SIG-M5 (cell line): ENCODE data around the gene BNIPL.

Experiments used
- DNase-seq: peaks from one replicate; lab custom pipeline; 2025; lab: John Stamatoyannopoulos, UW

BNIPL gene

GRCh38 chr1:151009674-151010345, 26.6 kb upstream of the BNIPL start:
- no peak for DNase-seq

DNA sequence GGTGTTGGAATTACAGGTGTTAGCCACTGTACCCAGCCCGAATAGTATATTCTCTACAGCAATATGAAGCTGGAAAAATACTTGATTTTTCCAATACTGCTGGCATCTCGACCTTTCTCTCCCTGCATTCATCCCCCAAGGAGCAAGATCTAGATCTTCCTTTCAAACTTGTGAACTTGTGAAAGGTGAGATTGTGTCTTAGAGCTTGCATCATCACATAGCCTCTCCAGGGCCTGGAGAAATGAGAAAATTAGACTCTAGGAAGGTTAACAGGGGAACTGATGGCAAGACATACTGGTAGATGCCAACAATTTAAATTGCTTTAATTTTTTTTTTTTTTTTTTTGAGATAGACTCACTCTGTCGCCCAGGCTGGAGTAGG, 26.1 kb upstream of the BNIPL start:
- DNase-seq, result no peak

DNA sequence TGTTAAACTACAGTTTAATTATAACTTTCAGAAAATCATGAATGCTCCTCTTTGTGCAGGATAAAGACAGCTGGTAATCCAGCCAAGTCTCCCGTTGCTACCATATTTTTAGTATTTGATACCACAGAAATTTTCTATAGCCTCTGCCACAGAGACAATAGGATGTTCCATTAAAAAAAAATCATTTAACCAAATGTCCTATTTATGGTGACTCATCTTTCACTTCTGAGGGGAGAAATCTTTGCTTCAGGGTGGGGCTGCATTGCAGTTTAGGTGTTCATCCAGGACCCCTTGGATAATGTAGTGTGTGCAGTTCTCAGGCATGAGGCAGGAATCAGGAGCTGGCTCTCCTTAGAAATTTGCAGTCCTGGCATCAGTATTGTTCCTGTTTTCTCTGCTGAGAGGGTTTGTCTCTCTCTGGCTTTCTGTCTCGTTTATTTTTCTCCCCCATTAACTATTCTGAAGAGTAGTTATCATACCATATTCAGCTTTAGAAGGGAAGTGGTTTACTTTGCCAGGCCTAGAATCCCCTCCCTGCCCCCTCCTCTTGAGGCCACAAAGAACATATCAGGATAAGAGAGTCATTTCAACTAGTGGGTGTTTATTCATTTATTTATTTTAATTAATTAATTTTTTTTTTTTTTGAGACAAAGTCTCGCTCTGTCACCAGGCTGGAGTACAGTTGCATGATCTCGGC, 25.1 kb upstream of the BNIPL start:
- no peak for DNase-seq

GRCh38 chr1:151012684-151013471, 23.5 kb upstream of the BNIPL start:
- no peak for DNase-seq

- no peak for DNase-seq
Measured at GRCh38 chr1:151013518-151013917, 22.9 kb upstream of the BNIPL start.

DNA sequence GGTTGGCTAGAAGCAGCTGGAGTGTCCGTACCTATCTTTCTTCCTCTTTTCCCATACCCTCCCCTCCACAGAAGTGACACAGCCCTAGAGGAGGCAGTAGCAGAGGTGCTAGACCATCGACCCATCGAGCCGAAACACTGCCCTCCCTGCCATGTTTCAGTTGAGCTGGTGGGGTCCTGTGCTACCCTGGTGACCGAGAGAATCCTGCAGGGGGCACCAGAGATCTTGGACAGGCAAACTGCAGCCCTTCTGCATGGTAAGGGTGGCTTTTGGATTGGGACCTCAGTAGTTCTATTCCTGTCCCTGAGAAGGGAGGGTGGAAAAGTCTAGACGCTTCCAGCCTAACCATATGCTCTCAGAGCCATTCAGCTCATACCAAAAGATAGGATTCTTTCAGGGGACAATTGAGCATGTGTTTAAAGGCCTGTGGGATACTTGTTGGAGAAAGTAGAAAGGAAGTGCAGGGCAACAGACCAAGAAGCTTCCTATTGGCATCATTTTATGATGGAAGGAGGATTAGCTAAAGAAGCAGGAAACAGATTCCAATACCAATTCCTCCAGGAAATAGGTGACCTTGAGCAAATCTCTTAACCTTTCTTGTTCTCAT, 11.7 kb upstream of the BNIPL start:
- DNase-seq, result no peak

DNA sequence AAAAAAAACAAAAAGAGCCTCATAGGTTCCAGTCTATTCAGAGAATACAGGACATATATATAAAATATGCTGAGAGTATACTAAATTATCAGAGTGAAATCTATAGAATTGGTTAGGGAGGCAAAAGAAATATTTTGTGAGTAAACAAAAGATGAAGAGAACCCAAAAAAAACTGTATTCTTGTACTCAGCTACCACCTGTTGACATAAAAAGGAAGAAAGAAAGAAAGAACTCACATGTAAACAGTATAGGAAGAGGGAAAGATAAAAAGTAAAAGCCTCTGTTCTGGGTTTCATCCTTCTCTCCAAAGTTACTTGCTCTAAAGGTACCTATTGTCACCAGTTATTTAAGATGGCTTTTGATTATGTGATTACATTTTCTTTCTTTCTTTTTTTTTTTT, 9.9 kb upstream of the BNIPL start:
- no peak for DNase-seq

DNA sequence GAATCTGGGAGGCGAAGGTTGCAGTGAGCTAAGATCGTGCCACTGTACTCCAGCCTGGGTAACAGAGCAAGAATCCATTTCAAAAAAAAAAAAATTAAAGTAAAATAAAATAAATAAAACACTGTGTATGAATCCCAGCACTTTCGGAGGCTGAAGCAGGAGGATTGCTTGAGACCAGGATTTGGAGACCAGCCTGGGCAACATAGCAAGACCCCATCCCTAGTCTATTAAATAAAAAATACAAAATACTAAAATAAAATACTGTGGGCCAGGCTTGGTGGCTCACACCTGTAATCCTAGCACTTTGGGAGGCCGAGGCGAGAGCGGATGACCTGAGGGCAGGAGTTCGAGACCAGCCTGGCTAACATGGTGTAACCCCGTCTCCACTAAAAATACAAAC, 4.2 kb upstream of the BNIPL start:
- DNase-seq, result no peak

DNA sequence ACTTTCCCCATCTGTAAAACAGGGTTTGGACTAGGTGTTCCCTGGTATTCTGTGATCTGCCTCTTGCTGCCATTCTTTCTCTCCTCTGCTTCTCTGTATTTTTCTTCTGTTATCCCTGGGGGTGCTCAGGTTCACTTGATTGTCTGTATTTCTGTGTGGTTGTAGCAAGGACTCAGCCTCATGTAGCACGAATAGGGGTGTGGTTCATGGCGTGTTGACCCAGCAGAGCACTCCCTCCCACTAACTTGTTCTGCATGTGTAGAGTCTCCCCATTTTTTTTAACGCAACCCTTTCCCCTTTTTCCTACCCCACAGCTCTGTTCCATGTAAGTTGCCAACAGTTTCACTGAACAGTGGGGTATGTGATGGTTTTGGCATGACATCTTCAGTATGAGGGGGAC, 1.2 kb upstream of the BNIPL start:
- no peak for DNase-seq

DNA sequence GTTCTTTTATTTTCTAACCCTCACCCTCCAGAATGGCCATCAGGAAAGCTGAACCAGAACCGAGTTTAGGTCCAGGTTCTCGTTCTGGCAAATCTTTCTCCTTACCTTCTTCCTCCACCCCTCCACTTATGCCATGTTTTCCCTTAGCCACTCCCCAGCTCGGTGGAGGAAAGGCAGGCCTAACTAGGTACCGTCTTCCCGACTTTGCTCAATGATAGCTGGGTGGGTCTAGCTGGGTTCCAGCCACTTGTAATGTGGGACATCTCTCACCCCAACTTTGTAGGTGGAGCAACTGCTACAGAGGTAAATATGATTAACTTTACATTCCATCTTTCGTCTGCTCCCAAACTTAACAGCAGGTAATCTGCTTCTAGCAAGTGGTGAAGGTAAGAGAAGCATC, 646 bp downstream of the BNIPL start:
- DNase-seq, result no peak

DNA sequence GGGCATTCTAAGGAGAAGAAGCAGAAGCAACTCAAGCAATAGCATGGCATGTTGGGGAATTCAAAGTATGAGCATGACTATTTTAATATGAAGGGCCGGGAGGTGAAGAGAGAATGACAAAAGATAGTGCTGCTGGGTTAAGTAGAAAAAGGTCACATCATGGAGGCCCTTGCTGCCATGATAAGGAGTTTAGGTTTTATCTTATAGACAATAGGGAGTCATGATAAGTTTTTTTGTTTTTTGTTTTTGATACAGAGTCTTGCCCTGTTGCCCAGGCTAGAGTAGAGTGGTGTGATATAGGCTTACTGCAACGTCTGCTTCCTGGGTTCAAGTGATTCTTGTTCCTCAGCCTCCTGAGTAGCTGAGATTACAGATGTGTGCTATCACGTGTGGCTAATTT, 3.1 kb downstream of the BNIPL start:
- no peak for DNase-seq

DNA sequence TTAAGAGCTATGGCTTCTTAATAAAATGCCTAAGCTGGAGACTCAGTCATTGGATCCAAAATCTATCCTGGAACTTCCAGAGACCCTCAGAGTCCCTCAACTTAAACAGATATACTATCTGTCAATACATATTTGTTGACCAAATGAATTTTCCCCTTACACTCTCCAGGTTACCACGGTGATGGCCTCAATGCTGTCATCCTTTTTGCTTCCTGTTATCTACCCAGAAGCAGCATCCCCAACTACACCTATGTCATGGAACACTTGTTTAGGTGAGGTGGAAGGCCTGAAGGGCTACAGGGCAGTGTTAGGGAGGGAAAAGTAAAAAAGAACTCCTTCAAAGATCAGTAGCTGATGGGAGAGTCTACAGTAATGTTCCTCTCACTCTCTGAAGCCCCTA, 6.8 kb downstream of the BNIPL start:
- DNase-seq, result no peak

GRCh38 chr1:151047591-151047924, 11.2 kb downstream of the BNIPL start, which contains the start of gene C1orf56:
TSS of gene C1orf56 (plus strand) at chr1:151047751. CDS start at chr1:151047848, 97 bp downstream.
- DNase-seq, result no peak

DNA sequence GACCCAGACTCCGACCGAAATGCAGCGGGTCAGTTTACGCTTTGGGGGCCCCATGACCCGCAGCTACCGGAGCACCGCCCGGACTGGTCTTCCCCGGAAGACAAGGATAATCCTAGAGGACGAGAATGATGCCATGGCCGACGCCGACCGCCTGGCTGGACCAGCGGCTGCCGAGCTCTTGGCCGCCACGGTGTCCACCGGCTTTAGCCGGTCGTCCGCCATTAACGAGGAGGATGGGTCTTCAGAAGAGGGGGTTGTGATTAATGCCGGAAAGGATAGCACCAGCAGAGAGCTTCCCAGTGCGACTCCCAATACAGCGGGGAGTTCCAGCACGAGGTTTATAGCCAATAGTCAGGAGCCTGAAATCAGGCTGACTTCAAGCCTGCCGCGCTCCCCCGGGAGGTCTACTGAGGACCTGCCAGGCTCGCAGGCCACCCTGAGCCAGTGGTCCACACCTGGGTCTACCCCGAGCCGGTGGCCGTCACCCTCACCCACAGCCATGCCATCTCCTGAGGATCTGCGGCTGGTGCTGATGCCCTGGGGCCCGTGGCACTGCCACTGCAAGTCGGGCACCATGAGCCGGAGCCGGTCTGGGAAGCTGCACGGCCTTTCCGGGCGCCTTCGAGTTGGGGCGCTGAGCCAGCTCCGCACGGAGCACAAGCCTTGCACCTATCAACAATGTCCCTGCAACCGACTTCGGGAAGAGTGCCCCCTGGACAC, 11.7 kb downstream of the BNIPL start:
- DNase-seq, result no peak

DNA sequence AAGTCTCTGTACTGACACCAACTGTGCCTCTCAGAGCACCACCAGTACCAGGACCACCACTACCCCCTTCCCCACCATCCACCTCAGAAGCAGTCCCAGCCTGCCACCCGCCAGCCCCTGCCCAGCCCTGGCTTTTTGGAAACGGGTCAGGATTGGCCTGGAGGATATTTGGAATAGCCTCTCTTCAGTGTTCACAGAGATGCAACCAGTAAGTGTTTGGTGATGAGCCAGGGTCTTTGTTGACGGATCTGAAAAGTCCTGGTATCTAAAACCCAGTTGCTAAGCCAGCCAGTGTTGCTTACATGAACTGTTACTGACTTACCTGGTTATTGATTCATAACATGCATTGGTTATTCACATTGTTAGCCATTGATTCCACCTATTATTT, 12.3 kb downstream of the BNIPL start:
- DNase-seq, result no peak

GRCh38 chr1:151049458-151049857, 13.1 kb downstream of the BNIPL start:
- DNase-seq, result no peak

DNA sequence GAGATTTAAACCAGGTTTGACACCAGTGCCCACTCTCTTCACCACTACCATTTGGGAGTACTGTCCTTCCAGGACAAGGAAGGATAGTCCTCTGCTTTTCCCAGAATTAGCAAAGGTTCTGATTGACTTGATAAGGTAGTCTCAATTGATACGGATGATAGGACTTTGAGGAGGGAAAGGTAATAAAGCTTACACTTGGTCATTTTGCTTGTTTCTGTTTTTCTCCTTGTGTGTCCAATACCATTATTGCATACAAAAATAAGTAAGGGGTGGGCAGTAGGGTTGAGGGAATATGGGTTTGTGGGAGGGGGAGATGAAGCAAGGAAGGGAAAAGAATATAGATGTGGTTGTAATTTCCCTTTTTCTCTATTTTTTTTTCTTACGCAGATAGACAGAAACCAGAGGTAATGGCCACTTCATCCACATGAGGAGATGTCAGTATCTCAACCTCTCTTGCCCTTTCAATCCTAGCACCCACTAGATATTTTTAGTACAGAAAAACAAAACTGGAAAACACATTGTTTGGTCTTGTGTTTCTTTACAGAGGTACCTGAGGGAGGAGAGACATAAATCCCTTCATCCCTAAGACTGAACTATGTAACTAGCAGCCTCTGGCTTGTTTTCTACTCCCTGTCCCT, 13.8 kb downstream of the BNIPL start:
- DNase-seq, result no peak

GRCh38 chr1:151051356-151052009, 15.1 kb downstream of the BNIPL start:
- DNase-seq, result no peak

- DNase-seq, result no peak
Measured at GRCh38 chr1:151054971-151055547, 18.7 kb downstream of the BNIPL start.

GRCh38 chr1:151055581-151055980, 19.2 kb downstream of the BNIPL start:
- DNase-seq, result no peak

DNA sequence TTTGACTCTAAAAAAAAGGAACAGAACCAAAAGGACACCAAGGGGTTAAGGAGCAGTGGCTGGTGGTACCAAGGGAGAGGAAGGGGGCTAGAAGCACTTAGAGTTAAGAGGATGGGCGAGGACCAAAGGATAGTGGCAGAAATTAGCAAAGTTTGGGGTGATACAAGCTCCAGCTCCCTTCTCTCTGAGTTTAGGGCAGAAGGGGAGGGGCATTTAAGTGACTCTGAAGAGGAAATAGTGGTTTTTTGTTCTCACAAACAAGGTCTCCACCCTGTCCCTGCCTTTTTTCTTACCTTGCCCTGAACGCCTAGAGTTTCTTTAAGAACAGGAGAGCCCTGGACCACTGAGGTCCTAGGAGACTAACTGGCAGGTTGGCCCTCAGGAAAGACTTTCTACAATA, 19.8 kb downstream of the BNIPL start:
- no peak for DNase-seq
